Bone marrow (tissue), 2 donors: Measurements from ENCODE around the gene STAMBP.
"Not testable (repeated sequence)": the region's sequence is repeated elsewhere in the genome, so short reads cannot be mapped to it uniquely, and the experiment has no call there.

Experiments used
- DNase-seq, 2 donors: peaks; one replicate each; lab custom pipeline; 2025; lab: John Stamatoyannopoulos, UW

Gene STAMBP

GRCh38 chr2:73837847-73838585 is 9.3 kb downstream of the STAMBP start:
- DNase-seq = peak in 1 of 2 donors; percentile 70

DNA sequence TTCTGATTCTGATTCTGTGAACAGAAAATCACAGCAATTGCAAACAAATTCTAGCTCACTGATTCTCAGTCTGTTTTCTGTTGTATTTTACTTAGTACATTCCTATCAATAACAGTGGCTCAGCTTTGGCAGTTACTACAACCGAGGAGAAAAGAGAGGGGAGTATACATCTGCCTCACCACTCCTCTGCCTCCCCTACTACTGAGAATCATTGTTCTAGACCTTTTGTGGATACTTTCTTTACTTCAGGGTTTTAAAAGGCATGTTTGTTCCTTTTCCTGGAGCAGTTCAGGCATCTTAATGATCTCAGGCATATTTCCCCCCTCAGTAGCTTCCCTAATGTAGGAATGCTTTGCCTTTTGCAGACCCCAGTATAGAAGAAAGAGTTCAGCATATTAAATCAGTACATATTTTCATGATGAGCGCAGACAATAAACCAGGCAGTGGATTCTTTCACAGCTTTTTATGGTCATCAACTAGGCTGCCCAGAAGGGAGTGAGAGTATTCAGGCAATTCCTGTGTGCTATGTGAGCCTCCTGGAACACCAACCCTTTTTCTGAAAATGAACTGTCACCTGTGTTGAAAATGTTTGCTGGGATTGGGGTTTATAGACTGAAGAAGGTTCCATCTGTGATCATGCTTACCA is 10.3 kb downstream of the STAMBP start:
- no peak for DNase-seq

- no peak for DNase-seq
Observed at GRCh38 chr2:73839653-73840411, 11.1 kb downstream of the STAMBP start.

DNA sequence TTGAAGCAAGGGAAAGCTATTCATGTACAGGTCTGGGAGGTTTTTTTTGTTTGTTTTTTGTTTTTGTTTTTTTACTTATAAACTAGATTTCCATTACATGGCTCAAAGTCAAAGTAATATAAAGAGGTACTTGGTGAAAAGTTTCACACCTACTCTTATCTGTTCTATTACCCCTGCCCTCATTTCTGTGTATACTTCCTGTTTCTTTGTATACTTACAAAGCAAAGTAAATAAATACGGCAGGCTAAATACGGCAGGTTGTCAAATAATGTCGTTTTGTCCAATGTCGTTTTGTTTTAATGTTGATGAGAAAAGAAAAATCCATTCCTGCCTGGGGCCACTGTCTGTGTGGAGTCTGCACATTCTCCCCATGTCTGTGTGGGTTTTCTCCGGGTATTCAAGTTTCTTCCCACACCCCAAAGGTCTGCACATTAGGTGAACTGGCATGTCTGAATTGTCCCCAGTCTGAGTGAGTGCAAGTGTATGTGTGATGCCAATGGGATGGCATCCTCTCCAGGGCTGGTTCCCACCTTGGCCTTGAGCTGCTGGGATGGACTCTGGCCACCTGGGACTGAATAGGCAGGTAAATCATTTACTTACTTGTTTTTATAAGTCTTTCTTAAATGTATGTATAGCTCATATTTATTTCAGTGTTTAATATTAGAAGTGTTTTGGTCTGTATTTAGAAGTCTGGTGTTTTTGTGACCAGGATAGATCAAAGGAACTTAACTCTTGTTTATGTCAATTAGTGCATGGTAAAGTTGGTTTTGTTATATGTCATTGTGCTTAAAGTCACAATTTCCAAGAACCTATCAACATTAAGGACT is 13.4 kb downstream of the STAMBP start:
- DNase-seq = no peak

DNA sequence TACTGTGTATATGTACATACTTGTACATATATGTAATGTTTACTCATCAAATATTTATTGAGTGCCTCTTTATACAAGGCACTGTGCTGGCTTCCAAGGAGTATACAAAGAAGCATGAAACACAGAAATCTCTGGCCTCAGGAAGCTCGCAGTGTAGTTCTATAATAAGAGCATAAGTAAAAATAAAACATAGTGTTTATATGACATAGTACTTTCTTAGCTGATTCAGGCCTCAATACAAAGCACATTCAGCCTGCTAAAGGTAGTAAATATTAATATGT is 13.9 kb downstream of the STAMBP start:
- DNase-seq = no peak

- DNase-seq = no peak
Observed at GRCh38 chr2:73844087-73844486, 15.3 kb downstream of the STAMBP start.

DNA sequence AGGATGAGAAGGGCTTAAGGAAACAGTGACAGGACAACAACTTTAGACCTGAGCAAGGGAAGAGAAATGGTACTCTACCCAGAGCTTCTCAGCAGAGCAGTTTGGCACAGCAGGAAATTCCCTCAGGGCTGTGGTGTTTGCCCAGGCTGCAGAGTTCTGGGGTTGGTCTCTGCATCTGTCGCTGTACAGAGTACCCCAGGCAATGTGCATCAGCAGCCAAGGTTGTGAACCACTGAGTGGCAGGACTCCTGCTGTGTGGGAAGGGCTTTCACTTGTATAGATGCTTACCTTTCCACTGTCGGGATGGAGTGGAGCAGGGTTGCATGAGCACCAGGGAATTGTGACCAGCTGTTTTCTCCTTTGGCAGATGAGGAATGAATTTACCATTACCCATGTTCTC is 21.2 kb downstream of the STAMBP start:
- DNase-seq = no peak

DNA sequence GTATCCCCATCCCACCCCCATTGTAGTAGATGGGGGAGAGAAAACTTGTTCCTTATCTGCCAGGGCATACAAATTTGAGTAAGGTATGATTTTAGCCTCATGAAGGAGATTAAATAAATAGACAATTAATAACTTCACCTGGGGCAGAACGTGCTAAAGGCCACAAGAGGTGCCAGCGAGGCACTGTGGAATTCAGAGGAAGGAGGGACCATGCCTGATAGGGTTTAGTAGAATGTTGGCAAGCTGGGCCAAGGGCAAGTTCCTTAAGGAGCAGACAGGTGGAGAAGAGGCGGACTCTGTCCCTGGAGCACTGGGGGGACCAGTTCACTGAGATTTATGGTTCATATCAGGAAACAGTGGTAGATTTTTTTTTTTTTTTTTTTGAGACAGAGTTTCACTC is 22.5 kb downstream of the STAMBP start:
- DNase-seq = no peak

- no peak for DNase-seq
Observed at GRCh38 chr2:73852020-73852419, 23.3 kb downstream of the STAMBP start.

DNA sequence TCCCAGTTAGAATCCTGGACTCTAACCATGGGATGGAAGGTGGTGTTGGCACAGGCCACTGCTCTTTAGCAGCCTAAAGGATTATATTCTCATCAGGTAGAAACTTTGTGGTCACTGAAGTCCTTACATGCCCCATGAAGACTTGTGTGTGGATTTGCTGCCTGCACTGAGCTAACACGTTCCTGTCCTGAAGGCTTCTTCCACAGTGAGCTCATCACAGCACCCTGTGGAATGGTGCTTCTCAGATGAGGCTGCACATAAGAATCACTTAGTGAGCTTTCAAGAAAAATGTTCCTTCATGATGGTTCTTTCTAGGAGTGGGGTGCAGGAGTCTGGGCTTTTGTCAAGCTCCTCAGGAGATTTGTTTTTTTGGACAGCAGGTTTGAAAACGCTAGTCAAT is 26.8 kb downstream of the STAMBP start:
- no peak for DNase-seq

DNA sequence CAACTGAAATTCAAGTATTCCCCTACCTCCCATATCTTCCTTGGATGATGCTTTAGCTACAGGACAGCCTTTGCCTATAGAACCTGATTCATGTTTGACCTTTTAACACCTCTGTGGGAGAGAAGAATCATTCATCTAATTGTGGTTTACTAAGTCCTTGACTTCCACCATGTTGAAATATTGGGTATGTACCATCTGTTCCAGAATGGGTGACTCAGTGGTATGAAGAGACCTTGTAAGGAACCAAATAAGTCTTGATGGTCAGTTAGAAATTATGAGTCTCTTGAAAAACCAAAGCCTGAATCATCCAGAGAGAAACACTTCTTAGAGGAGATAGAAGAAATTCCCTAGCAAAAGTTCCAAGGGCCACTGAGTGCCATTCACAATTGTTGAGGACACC is 27.5 kb downstream of the STAMBP start:
- no peak for DNase-seq

DNA sequence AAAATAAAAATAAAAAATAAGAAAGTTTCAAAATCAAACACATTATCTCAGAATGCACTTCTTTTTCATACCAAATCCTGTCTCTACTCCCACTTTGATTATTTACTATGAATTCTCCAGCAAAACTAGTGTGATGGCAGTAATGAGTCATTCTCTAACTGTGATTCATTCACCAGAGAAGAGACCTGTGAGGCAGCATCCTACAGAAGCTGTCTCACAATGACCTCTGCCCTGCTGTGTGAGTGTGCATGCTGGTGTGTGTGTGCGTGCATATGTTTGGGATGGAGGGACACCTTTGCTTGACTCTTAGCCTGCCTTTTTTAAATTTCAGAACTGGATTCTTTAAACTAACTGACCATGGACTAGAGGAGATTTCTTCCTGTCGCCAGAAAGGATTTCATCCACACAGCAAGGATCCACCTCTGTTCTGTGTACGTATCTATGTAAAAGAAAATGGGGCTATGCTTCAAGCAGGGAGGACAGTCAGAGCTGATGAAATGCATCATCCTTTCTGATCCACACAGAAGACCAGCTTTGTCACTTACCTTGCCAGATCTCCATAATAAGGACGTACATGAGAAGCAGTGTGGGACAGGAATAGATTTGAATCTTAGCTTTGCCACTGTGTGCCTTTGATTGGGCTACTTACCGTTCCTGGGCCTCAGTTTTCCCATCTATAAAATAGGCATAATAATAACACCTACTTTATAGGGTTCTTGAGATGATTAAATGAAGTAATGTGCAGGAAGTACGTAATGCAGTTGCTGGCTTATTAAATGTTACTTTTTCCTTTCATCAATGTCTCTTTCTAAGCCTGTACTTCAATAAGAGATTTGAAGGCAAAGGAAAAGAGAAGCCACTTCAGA is 31.2 kb downstream of the STAMBP start:
- no peak for DNase-seq

DNA sequence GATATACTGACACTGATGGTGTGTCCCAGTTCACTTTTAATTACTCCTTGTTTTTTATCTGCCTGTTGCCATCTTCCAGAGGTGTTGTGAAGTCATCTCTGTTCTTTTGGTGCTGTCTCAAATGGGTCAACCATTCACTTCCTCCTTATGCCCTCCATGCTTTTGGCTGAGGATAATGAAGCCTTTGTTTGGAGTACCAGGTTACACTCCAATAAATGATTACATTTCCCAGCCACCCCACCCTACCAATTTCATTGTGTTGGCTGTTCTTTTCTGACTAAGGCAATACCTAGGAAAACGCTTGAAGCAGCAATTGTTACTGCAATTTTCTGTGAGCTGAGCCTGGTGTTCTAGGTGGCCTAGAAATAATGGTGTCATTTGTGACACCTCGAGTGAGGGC is 34.2 kb downstream of the STAMBP start:
- no peak for DNase-seq

- no peak for DNase-seq
Observed at GRCh38 chr2:73868204-73868978, 39.6 kb downstream of the STAMBP start.

GRCh38 chr2:73870084-73870483 is 41.3 kb downstream of the STAMBP start:
- no peak for DNase-seq

- DNase-seq = no peak
Observed at GRCh38 chr2:73877071-73877802, 48.5 kb downstream of the STAMBP start.

- DNase-seq = not testable (repeated sequence)
Observed at GRCh38 chr2:73877984-73878383, 49.2 kb downstream of the STAMBP start.

DNA sequence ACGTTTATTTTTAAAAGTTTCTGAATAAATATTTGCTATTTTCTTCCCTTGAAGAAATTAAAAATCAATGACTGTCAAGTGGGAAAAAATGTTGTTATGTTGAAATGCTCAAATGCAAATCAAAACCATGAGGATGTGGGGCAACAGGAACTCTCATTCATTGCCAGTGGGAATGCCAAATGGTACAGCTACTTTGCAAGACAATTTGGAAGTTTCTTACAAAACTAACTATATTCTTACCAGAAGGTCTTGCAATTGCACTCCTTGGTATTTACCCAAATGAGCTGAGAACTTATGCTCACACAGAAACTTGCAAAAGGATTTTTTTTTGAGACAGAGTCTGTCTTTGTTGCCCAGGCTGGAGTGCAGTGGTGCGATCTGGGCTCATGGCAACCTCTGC is 56.6 kb downstream of the STAMBP start:
- no peak for DNase-seq

GRCh38 chr2:73886357-73886756 is 57.6 kb downstream of the STAMBP start:
- DNase-seq = no peak
